GM18511 (cell line): Measurements from ENCODE around the gene GAGE12J.
"Not testable (repeated sequence)": the region's sequence is repeated elsewhere in the genome, so short reads cannot be mapped to it uniquely, and the experiment has no call there.

Experiments
- ATAC-seq: cut with Tn5 transposase; IDR thresholded peaks from one replicate; pipeline ENCODE4 v1.9.1; 2021; ENCODE audit warnings: mild to moderate bottlenecking, moderate library complexity; ENCODE audit not compliant: unreplicated experiment

GAGE12J gene

GRCh38 chrX:49309401-49309981 lies 12.3 kb upstream of the GAGE12J start:
- no peak for ATAC-seq

- ATAC-seq: no peak
These were observed 11.5 kb upstream of the GAGE12J start for GRCh38 chrX:49310371-49310770.

- no peak for ATAC-seq
These were observed 9.7 kb upstream of the GAGE12J start for GRCh38 chrX:49312176-49312575.

GRCh38 chrX:49316085-49316484 lies 5.8 kb upstream of the GAGE12J start:
- ATAC-seq: no peak

GRCh38 chrX:49322266-49322665 lies 429 bp downstream of the GAGE12J start:
- not testable (repeated sequence) for ATAC-seq

GRCh38 chrX:49323735-49324134 lies 1.9 kb downstream of the GAGE12J start:
- not testable (repeated sequence) for ATAC-seq

GRCh38 chrX:49330421-49330820 lies 8.6 kb downstream of the GAGE12J start:
- not testable (repeated sequence) for ATAC-seq

- ATAC-seq: not testable (repeated sequence)
These were observed 9.4 kb downstream of the GAGE12J start, which contains the start of gene GAGE13 for GRCh38 chrX:49331282-49331681. GAGE13 (plus strand) TSS chrX:49331582; CDS start chrX:49332738, 1,156 bp downstream.

GRCh38 chrX:49331841-49332240 lies 10.0 kb downstream of the GAGE12J start:
- ATAC-seq: not testable (repeated sequence)

- ATAC-seq: not testable (repeated sequence)
These were observed 19.6 kb downstream of the GAGE12J start for GRCh38 chrX:49341449-49341848.

- not testable (repeated sequence) for ATAC-seq
These were observed 22.8 kb downstream of the GAGE12J start for GRCh38 chrX:49344496-49345175.

- not testable (repeated sequence) for ATAC-seq
These were observed 23.6 kb downstream of the GAGE12J start for GRCh38 chrX:49345402-49345801.

- not testable (repeated sequence) for ATAC-seq
These were observed 24.3 kb downstream of the GAGE12J start for GRCh38 chrX:49346150-49346549.
